IMR-90 (cell line): ENCODE results near the gene PITPNC1. TPM values are rescaled to one million over a fixed set of nuclear protein-coding genes. Genes with fewer than 3 reads are reported as not detected.

Experiments
- ATAC-seq: fragments of 200-7000 bp; cut with Tn5 transposase; 2 replicates; pipeline ENCODE4 v1.9.1; 2020; ENCODE audit warnings: low read depth, mild to moderate bottlenecking, moderate library complexity
- BruUV-seq: library from RNA; stranded (reverse); fragments of 400-500 nt; replicated peaks from 2 replicates; lab custom pipeline; 2021; lab: Mats Ljungman, UMichigan
- CTCF ChIA-PET: fragments of 300-600 bp; formaldehyde crosslinking; extraction: SDS; loops from one replicate; lab custom pipeline; 2021; ENCODE audit warnings: antibody characterized with exemption; lab: Yijun Ruan, JAX
- POLR2A ChIA-PET: fragments of 300-600 bp; sonication (Branson Sonifier 250); formaldehyde crosslinking; loops from one replicate; lab custom pipeline; 2022; ENCODE audit warnings: antibody characterized with exemption; ENCODE audit not compliant: unreplicated experiment; lab: Charles Lee
- DNase-seq: peaks from one replicate; pipeline ENCODE4 v3.0.0; 2013
- H2AFZ ChIP-seq: replicated peaks from 2 replicates; pipeline ENCODE3; 2013; ENCODE audit warnings: low read length, mild to moderate bottlenecking; ENCODE audit not compliant: poor library complexity
- H2AK5ac ChIP-seq: 2 replicates; pipeline ENCODE4 v1.6.1; 2013; ENCODE audit warnings: low read depth, low read length, inconsistent platforms
- H2AK9ac ChIP-seq: replicated peaks from 2 replicates; pipeline ENCODE3; 2013; ENCODE audit warnings: mild to moderate bottlenecking, low read depth, low read length, moderate library complexity; ENCODE audit not compliant: poor library complexity
- H2BK120ac ChIP-seq: 2 replicates; pipeline ENCODE4 v1.6.1; 2013; ENCODE audit warnings: low read depth, low read length, inconsistent platforms
- H2BK15ac ChIP-seq: 3 replicates; pipeline ENCODE4 v1.6.1; 2013; ENCODE audit warnings: low read depth, low read length, inconsistent platforms
- H2BK20ac ChIP-seq: 2 replicates; pipeline ENCODE4 v1.6.1; 2013; ENCODE audit warnings: low read depth, mild to moderate bottlenecking, inconsistent platforms, low read length, moderate library complexity
- H2BK5ac ChIP-seq: 2 replicates; pipeline ENCODE4 v1.6.1; 2013; ENCODE audit warnings: mild to moderate bottlenecking, low read depth, low read length, inconsistent platforms; ENCODE audit not compliant: poor library complexity, severe bottlenecking
- H3K14ac ChIP-seq: replicated peaks from 2 replicates; pipeline ENCODE4 v1.6.1; 2013; ENCODE audit warnings: low read depth, low read length, inconsistent platforms
- H3K18ac ChIP-seq: 2 replicates; pipeline ENCODE4 v1.6.1; 2013; ENCODE audit warnings: low read depth, low read length, control low read depth
- H3K23ac ChIP-seq: 2 replicates; pipeline ENCODE4 v1.6.1; 2013; ENCODE audit warnings: low read depth, low read length, inconsistent platforms
- H3K27ac ChIP-seq: 2 replicates; pipeline ENCODE4 v1.5.1; 2013; ENCODE audit warnings: mild to moderate bottlenecking, control low read depth, low read length; ENCODE audit not compliant: insufficient read depth
- H3K27me3 ChIP-seq: 2 replicates; pipeline ENCODE4 v1.6.1; 2013; ENCODE audit warnings: low read length; ENCODE audit not compliant: control insufficient read depth, insufficient read depth
- H3K36me3 ChIP-seq: 2 replicates; pipeline ENCODE4 v1.6.1; 2013; ENCODE audit warnings: low read length, mixed read lengths; ENCODE audit not compliant: control insufficient read depth, insufficient read depth
- H3K4ac ChIP-seq: 2 replicates; pipeline ENCODE4 v1.6.1; 2013; ENCODE audit warnings: low read depth, low read length, inconsistent platforms
- H3K4me1 ChIP-seq: 2 replicates; pipeline ENCODE4 v1.6.1; 2013; ENCODE audit warnings: low read length, mixed read lengths; ENCODE audit not compliant: control insufficient read depth, insufficient read depth
- H3K4me2 ChIP-seq: 2 replicates; pipeline ENCODE4 v1.6.1; 2013; ENCODE audit warnings: low read depth, mild to moderate bottlenecking, control low read depth, low read length, moderate library complexity
- H3K4me3 ChIP-seq: 2 replicates; pipeline ENCODE4 v1.5.1; 2013; ENCODE audit warnings: low read depth, mild to moderate bottlenecking, control low read depth, low read length, moderate library complexity; ENCODE audit not compliant: insufficient read depth
- H3K56ac ChIP-seq: 2 replicates; pipeline ENCODE4 v1.6.1; 2013; ENCODE audit warnings: low read length, inconsistent platforms; ENCODE audit not compliant: insufficient read depth; ENCODE audit errors: extremely low read depth
- H3K79me1 ChIP-seq, 2 experiments: 2 replicates each; pipeline ENCODE4 v1.6.1; 2013; ENCODE audit warnings: low read length in 2 of 2, inconsistent platforms in 1 of 2, low read depth in 1 of 2
- H3K9ac ChIP-seq: 2 replicates; pipeline ENCODE4 v1.6.1; 2013; ENCODE audit warnings: low read depth, low read length, control low read depth
- H3K9me1 ChIP-seq: 2 replicates; pipeline ENCODE4 v1.6.1; 2013; ENCODE audit warnings: low read length, inconsistent platforms; ENCODE audit not compliant: insufficient read depth
- H3K9me3 ChIP-seq: 2 replicates; pipeline ENCODE4 v1.6.1; 2013; ENCODE audit warnings: low read length; ENCODE audit not compliant: control insufficient read depth, insufficient read depth
- H4K20me1 ChIP-seq: 2 replicates; pipeline ENCODE4 v1.6.1; 2013; ENCODE audit warnings: low read length, inconsistent platforms; ENCODE audit not compliant: insufficient read depth
- H4K5ac ChIP-seq: 2 replicates; pipeline ENCODE4 v1.6.1; 2013; ENCODE audit warnings: mild to moderate bottlenecking, low read depth, low read length, control low read depth
- H4K8ac ChIP-seq, 2 experiments: 2 replicates each; pipeline ENCODE4 v1.6.1; 2013; ENCODE audit warnings: low read depth in 2 of 2, low read length in 2 of 2, control low read depth in 1 of 2, inconsistent platforms in 1 of 2
- H4K91ac ChIP-seq: 2 replicates; pipeline ENCODE4 v1.6.1; 2013; ENCODE audit warnings: low read depth, low read length, inconsistent platforms; ENCODE audit not compliant: insufficient read depth
- BHLHE40 ChIP-seq: fragments of 150-350 bp; IDR thresholded peaks from 2 replicates; pipeline ENCODE4 v1.6.1; 2016; ENCODE audit warnings: mild to moderate bottlenecking, low read depth, low read length
- CEBPB ChIP-seq: IDR thresholded peaks from 2 replicates; pipeline ENCODE4 v1.6.1; 2012; ENCODE audit warnings: low read depth, low read length, improper control_type of control experiment
- FOS ChIP-seq: fragments of 150-350 bp; IDR thresholded peaks from 2 replicates; pipeline ENCODE4 v1.6.1; 2016; ENCODE audit warnings: low read depth, low read length
- MAFK ChIP-seq: IDR thresholded peaks from 2 replicates; pipeline ENCODE4 v1.6.1; 2012; ENCODE audit warnings: low read depth, low read length, improper control_type of control experiment
- MAZ ChIP-seq: IDR thresholded peaks from 2 replicates; pipeline ENCODE4 v1.6.1; 2012; ENCODE audit warnings: low read depth, mild to moderate bottlenecking, low read length, improper control_type of control experiment, moderate library complexity, borderline replicate concordance
- MXI1 ChIP-seq: IDR thresholded peaks from 2 replicates; pipeline ENCODE4 v1.6.1; 2012; ENCODE audit warnings: low read depth, mild to moderate bottlenecking, low read length, moderate library complexity, borderline replicate concordance
- POLR2A ChIP-seq: IDR thresholded peaks from 2 replicates; pipeline ENCODE4 v1.6.1; 2012; ENCODE audit warnings: mild to moderate bottlenecking, low read depth, low read length
- RAD21 ChIP-seq: IDR thresholded peaks from 2 replicates; pipeline ENCODE4 v1.6.1; 2012; ENCODE audit warnings: low read length, improper control_type of control experiment
- SMC3 ChIP-seq: fragments of 150-350 bp; IDR thresholded peaks from 2 replicates; pipeline ENCODE4 v1.6.1; 2016; ENCODE audit warnings: low read depth, mild to moderate bottlenecking, antibody characterized with exemption, low read length, moderate library complexity
- WGBS, 2 experiments: methylation state at CpG; one replicate each; pipeline versions ENCODE4 v1.1.5 to v1.1.7; 2013; ENCODE audit warnings: missing lambda C conversion rate in 2 of 2; ENCODE audit not compliant: insufficient read length in 1 of 2; ENCODE audit errors: extremely low coverage in 2 of 2; 5-methylcytosine and 5-hydroxymethylcytosine counted together
- dilution Hi-C: fragments of 300-500 bp; cut with HindIII; formaldehyde crosslinking; loops from one replicate; pipeline ENCODE4 v1.14.3; 2018; ENCODE audit warnings: low sequenced_read_pairs; ENCODE audit not compliant: unreplicated experiment
- in situ Hi-C: fragments of 300-500 bp; cut with MboI; formaldehyde crosslinking; loops from 3 replicates; pipeline ENCODE4 v1.14.3; 2019; ENCODE audit warnings: low sequenced_read_pairs, inconsistent platforms, mixed read lengths
- intact Hi-C: fragments of 100-400 bp; cut with micrococcal nuclease; formaldehyde crosslinking; loops from 2 replicates; pipeline ENCODE4 v1.10.0; 2022
- polyA plus RNA-seq, 3 experiments: library from polyadenylated mRNA; depleted of rRNA; stranded (reverse); fragments of >200 nt; gene quantifications; 2 replicates each; pipeline ENCODE4 v1.2.3, GENCODE V29; 2012; ENCODE audit warnings: low replicate concordance in 1 of 3
- total RNA-seq: library from RNA; depleted of rRNA; stranded (reverse); fragments of >200 nt; gene quantifications from 2 replicates; pipeline ENCODE4 v1.2.3, GENCODE V29; 2012
- TF ChIP-seq, protein P1 (sequence below): fragments of 150-350 bp; IDR thresholded peaks from 2 replicates; pipeline ENCODE4 v1.6.1; 2017; ENCODE audit warnings: mild to moderate bottlenecking, antibody characterized with exemption, low read length, low read depth

PITPNC1 gene
- total and polyA plus RNA-seq, 2 of the 4 experiments (the other 2 are of a cell fraction), result 4.1 TPM

DNA sequence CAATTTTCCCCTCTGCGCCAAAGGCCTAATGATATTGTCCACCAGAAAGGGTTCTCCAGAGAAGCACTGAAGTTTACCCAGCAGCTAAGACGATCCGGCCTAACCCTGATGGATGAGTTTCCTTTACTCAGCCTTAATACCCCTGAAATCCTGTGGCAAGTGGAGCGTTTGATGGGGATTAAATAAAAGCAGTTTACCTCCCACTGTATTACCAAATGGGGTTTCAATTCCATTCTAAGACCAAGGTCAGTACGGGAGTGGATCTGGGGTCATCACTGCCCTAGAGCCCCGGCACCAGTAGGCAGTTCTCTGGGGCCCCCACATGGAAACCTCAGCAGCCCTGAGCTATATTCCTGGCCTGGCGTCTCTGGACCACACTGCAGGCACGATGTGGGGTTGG lies 243.6 kb downstream of the PITPNC1 start:
- no peaks in the 10 kb centered on the region for H4K20me1 ChIP-seq
- H3K4me2 ChIP-seq, result no peak overlapping the region
- dilution Hi-C loops, result no loop called here
- no peak overlapping the region for H3K9ac ChIP-seq
- no peak overlapping the region for H3K14ac ChIP-seq
- H3K4me1 ChIP-seq, result no peaks in the 10 kb centered on the region
- TF ChIP-seq RAD21 (no peak), CEBPB (no peak), SMC3 (no peak), MAFK (no peak), FOS (no peak), BHLHE40 (no peak), POLR2A (no peak), MXI1 (no peak), MAZ (no peak)
- TF ChIP-seq, protein P1, sequence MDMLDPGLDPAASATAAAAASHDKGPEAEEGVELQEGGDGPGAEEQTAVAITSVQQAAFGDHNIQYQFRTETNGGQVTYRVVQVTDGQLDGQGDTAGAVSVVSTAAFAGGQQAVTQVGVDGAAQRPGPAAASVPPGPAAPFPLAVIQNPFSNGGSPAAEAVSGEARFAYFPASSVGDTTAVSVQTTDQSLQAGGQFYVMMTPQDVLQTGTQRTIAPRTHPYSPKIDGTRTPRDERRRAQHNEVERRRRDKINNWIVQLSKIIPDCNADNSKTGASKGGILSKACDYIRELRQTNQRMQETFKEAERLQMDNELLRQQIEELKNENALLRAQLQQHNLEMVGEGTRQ, result no peak
- H4K5ac ChIP-seq, result no peak overlapping the region
- H2AK5ac ChIP-seq, result no peak overlapping the region
- intact Hi-C loops, result no loop called here
- no TSS peak for BruUV-seq
- no peak overlapping the region for H3K23ac ChIP-seq
- H3K4ac ChIP-seq, result no peak overlapping the region
- no peaks in the 10 kb centered on the region for H3K9me3 ChIP-seq
- CTCF ChIA-PET, result no interaction called here
- no peak for ATAC-seq
- no peaks in the 10 kb centered on the region for H3K9me1 ChIP-seq
- no peak overlapping the region for H2BK5ac ChIP-seq
- no peak overlapping the region for H3K27ac ChIP-seq
- no peak overlapping the region for H3K4me3 ChIP-seq
- WGBS, 2 experiments, result 90% methylated on average over 2 of the region's 8 CpGs; no CpG with 5 or more reads in 1 of the 2 experiments
- no peak overlapping the region for H4K8ac ChIP-seq
- no peaks in the 10 kb centered on the region for H3K27me3 ChIP-seq
- no peak for DNase-seq
- H3K18ac ChIP-seq, result no peak overlapping the region
- H2BK20ac ChIP-seq, result no peak overlapping the region
- peaks cover 2% of the 10 kb centered on the region; the same call in 1 of the 2 replicates for H3K36me3 ChIP-seq
- no peak overlapping the region for H3K56ac ChIP-seq
- H4K91ac ChIP-seq, result no peak overlapping the region
- H2AFZ ChIP-seq, result no peak overlapping the region
- no peak overlapping the region for H2BK15ac ChIP-seq
- in situ Hi-C loops, result no loop called here
- no peak overlapping the region for H2AK9ac ChIP-seq
- POLR2A ChIA-PET, result no interaction called here
- no peaks in the 10 kb centered on the region for H3K79me1 ChIP-seq
- no peak overlapping the region for H2BK120ac ChIP-seq
